ENCODE measurements around the gene ETV3. TPM values are rescaled to one million over a fixed set of nuclear protein-coding genes. Genes with fewer than 3 reads are reported as not detected.

Gene ETV3
- total and polyA plus RNA-seq, 2 of the 8 experiments (the other 6 are each of a cell fraction or from before 2014, with no cell fraction given): 6.0 to 23.8 TPM

DNA sequence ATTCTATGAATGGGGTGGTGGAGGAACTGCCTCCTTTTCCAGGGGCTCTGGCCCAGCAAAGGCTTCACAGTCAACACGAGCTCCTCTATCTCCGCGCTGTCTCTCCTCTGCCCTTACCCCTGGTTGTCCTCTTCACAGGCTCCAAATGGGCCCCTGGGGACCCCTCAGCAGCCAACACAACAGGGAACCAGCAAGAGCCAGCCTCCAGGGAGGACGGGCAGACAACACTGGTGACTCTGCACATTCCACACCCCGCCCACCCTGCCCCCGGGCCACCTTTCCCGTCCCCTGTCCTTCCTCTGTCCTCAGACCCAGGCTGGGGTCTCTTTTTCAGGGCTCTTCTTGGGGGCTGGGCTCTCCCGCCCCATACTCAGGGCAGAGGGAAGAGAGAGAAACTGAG, 17.5 kb upstream of the ETV3 start:
- no peak overlapping the region for H2AK5ac ChIP-seq (ENCODE audit: low read depth, low read length)
- H2BK15ac ChIP-seq (ENCODE audit: low read length): no peak overlapping the region
- H3K4me3 ChIP-seq (ENCODE audit: extremely low read depth in 1 of 4, insufficient read depth in 2 of 4, low read depth in 3 of 4, low read length in 4 of 4): no peak overlapping the region
- H3K18ac ChIP-seq (ENCODE audit: extremely low read depth, low read length): peak overlapping the region; percentile 51; the same call in 1 of the 2 replicates
- WGBS, 2 experiments (ENCODE audit: extremely low coverage in 1 of 2, insufficient coverage in 1 of 2, insufficient read length in 1 of 2, insufficient replicate concordance in 2 of 2, low coverage in 1 of 2, low lambda C conversion rate in 2 of 2, missing lambda C conversion rate in 1 of 2): 56% methylated on average over 7 of the region's 8 CpGs; no CpG with 5 or more reads in 1 of the 2 experiments
- H3K23ac ChIP-seq (ENCODE audit: insufficient read length): no peak overlapping the region
- H3K23me2 ChIP-seq (ENCODE audit: low read depth, low read length): peaks cover 2% of the 10 kb centered on the region; the same call in 1 of the 2 replicates
- no peaks in the 10 kb centered on the region for H3K36me3 ChIP-seq (ENCODE audit: control insufficient read depth in 2 of 4, insufficient read depth in 4 of 4, low read length in 3 of 4)
- no peak overlapping the region for H2BK12ac ChIP-seq (ENCODE audit: low read depth, low read length)
- peak overlapping the region; percentile 86; the same call in 1 of the 2 replicates for H2AFZ ChIP-seq (ENCODE audit: low read length)
- ChIA-PET POLR2A (ENCODE audit: partially characterized antibody) (interaction anchor here (0.7 to 7.5 kb wide), 5 partner anchors 8 to 65 kb away, joined by 3 to 70 read pairs (median 4); partner anchors contain the start of gene ETV3), CTCF (ENCODE audit: partially characterized antibody) (interaction anchor here (0.6 to 9.4 kb wide), 37 partner anchors 8 to 233 kb away, joined by 3 to 218 read pairs (median 4); partner anchors contain the start of genes ETV3 and ETV3L)
- no peak overlapping the region for H4K5ac ChIP-seq (ENCODE audit: insufficient read length, low read depth, low read length)
- no peak overlapping the region for H3K14ac ChIP-seq (ENCODE audit: insufficient read length)
- no peak overlapping the region for H3K4ac ChIP-seq (replicated peaks; ENCODE audit: insufficient read length, low read depth, low read length)
- no peaks in the 10 kb centered on the region for H3K79me1 ChIP-seq (ENCODE audit: low read depth, low read length)
- H3K9ac ChIP-seq (replicated peaks in 1 of 4; ENCODE audit: extremely low read depth in 1 of 4, low read depth in 3 of 4, low read length in 3 of 4): no peak overlapping the region; a peak in 1 of 7 replicates
- H4K91ac ChIP-seq (replicated peaks; ENCODE audit: insufficient read length, low read length): no peak overlapping the region
- no peaks in the 10 kb centered on the region for H3K79me2 ChIP-seq (ENCODE audit: control insufficient read depth in 1 of 2, insufficient read depth in 2 of 2, low read length in 2 of 2)
- no peak overlapping the region; the same call in 1 of the 2 replicates for H2BK5ac ChIP-seq (ENCODE audit: low read depth, low read length)
- no peak for DNase-seq (ENCODE audit: low read depth in 1 of 2, low spot score in 2 of 2)
- no peak overlapping the region for H3K27ac ChIP-seq (ENCODE audit: low read depth, low read length)
- no peaks in the 10 kb centered on the region for H4K20me1 ChIP-seq (replicated peaks in 1 of 2; ENCODE audit: control insufficient read depth in 1 of 2, insufficient read depth in 2 of 2, low read length in 2 of 2)
- no peak overlapping the region for H2BK20ac ChIP-seq (ENCODE audit: low read length)
- H2BK120ac ChIP-seq (replicated peaks; ENCODE audit: low read depth, low read length): no peak overlapping the region
- no peak for FAIRE-seq
- H3K9me3 ChIP-seq (ENCODE audit: insufficient read depth in 2 of 2, low read depth in 1 of 2, low read length in 1 of 2): no peaks in the 10 kb centered on the region
- no peak overlapping the region for H3K56ac ChIP-seq (replicated peaks; ENCODE audit: insufficient read length, low read depth, low read length)
- H3K27me3 ChIP-seq (replicated peaks in 1 of 4; ENCODE audit: control insufficient read depth in 3 of 4, extremely low read depth in 1 of 4, insufficient read depth in 3 of 4, low read length in 3 of 4): no peaks in the 10 kb centered on the region; a peak in 1 of 7 replicates
- TF ChIP-seq POLR2AphosphoS5 (IDR thresholded peaks at IDR 0.05; ENCODE audit: low read depth, low read length) (no peak), TEAD4 (IDR thresholded peaks at IDR 0.05; ENCODE audit: low read depth, low read length) (no peak), TAF1 (IDR thresholded peaks at IDR 0.05; ENCODE audit: low read depth, low read length) (no peak), NRF1 (IDR thresholded peaks at IDR 0.05; ENCODE audit: low read depth, low read length) (no peak), BRCA1 (IDR thresholded peaks at IDR 0.05; ENCODE audit: low read depth, low read length) (no peak), USF2 (IDR thresholded peaks at IDR 0.05; ENCODE audit: low read length) (no peak), BACH1 (IDR thresholded peaks at IDR 0.05; ENCODE audit: low read length) (no peak), CHD1 (IDR thresholded peaks at IDR 0.05; ENCODE audit: low read depth, low read length) (no peak)
- TF ChIP-seq, protein P1, sequence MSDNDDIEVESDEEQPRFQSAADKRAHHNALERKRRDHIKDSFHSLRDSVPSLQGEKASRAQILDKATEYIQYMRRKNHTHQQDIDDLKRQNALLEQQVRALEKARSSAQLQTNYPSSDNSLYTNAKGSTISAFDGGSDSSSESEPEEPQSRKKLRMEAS (IDR thresholded peaks at IDR 0.05): no peak
- peaks cover 0 to 10% (median 6%) of the 10 kb centered on the region in 4 experiments; a peak in 6 of 7 replicates for H3K4me1 ChIP-seq (replicated peaks in 1 of 4; ENCODE audit: control insufficient read depth in 3 of 4, insufficient read depth in 4 of 4, low read length in 3 of 4)
- peak overlapping the region in 1 of 2 experiments; percentile 55; a peak in 2 of 4 replicates for H3K4me2 ChIP-seq (ENCODE audit: insufficient read depth in 1 of 2, low read depth in 2 of 2, low read length in 2 of 2)
- 0 out of 2 replicates have a peak overlapping the region, but pooled peaks have one; percentile 68 for H4K8ac ChIP-seq (ENCODE audit: extremely low read depth, insufficient read depth, low read length)

Measured in H1 (cell line).